MG63 (cell line): ENCODE data around the gene ABHD5. TPM values are rescaled to one million over a fixed set of nuclear protein-coding genes. Genes with fewer than 3 reads are reported as not detected.
"Not testable (repeated sequence)": the region's sequence is repeated elsewhere in the genome, so short reads cannot be mapped to it uniquely, and the experiment has no call there.

Source experiments
- DNase-seq: peaks from one replicate; pipeline ENCODE4 v3.0.0-alpha.2; 2020
- H3K27me3 ChIP-seq: fragments of 250-450 bp; sonication (Bioruptor Pico); 2 replicates; pipeline ENCODE4 v1.5.1; 2020; ENCODE audit warnings: mild to moderate bottlenecking, moderate library complexity
- H3K36me3 ChIP-seq: fragments of 250-450 bp; sonication (Bioruptor Pico); 2 replicates; pipeline ENCODE4 v1.5.1; 2020; ENCODE audit warnings: mild to moderate bottlenecking, moderate library complexity
- H3K4me3 ChIP-seq: fragments of 250-450 bp; sonication (Bioruptor Pico); 2 replicates; pipeline ENCODE4 v1.5.1; 2020; ENCODE audit warnings: mild to moderate bottlenecking, moderate library complexity
- H3K9me3 ChIP-seq: fragments of 250-450 bp; sonication (Bioruptor Pico); 2 replicates; pipeline ENCODE4 v1.5.1; 2020; ENCODE audit warnings: mild to moderate bottlenecking, moderate library complexity
- total RNA-seq: library from RNA; depleted of rRNA; stranded (reverse); fragments of >200 nt; shearing (Covaris generic); gene quantifications from 2 replicates; pipeline ENCODE4 v1.2.3, GENCODE V29; 2014; ENCODE audit warnings: low replicate concordance; rRNA removed

Gene ABHD5
- 15.3 and 20.9 TPM in 2 replicates for total RNA-seq

DNA sequence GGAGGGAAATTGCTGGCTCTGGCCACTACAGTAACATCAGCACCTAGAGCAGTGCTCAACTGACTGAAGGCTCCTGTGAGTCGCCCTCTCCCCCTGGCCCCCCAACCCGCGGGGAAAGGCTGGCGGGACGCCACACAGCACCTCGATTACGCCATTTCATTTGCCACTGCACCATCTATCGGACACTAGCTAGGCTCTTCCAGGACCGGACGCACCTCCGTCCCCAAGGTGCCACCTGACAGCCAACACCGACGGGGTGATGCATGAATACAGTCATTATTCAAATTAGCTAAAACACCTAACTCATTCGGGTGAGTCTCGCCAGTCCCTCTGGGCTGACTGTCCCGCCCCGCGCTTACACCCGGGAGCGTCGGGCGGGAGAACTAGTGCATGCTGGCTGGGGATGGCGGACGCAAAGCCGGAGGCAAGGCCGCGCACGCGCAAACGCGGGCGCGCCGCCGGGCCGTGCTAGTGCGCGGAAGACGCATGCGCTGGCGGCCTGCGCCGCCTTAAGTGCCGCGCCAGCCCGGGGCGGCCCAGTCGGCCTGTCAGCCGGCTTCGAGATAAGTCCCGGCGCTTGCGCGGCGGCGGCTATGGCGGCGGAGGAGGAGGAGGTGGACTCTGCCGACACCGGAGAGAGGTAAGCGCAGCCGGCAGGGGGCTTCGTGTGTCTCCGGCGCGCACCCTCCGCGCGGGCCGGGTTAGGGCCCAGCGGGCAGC, at the start of gene ABHD5:
Gene ABHD5 (plus strand): TSS at position 539 of the 720 bp plus-strand sequence. CDS start 55 bp downstream, at position 594.
- no peaks in the 10 kb centered on the region for H3K36me3 ChIP-seq
- DNase-seq = peak; percentile 83
- no peaks in the 10 kb centered on the region for H3K27me3 ChIP-seq
- H3K9me3 ChIP-seq = no peaks in the 10 kb centered on the region
- peak within 1 kb of the TSS; percentile 57 for H3K4me3 ChIP-seq

DNA sequence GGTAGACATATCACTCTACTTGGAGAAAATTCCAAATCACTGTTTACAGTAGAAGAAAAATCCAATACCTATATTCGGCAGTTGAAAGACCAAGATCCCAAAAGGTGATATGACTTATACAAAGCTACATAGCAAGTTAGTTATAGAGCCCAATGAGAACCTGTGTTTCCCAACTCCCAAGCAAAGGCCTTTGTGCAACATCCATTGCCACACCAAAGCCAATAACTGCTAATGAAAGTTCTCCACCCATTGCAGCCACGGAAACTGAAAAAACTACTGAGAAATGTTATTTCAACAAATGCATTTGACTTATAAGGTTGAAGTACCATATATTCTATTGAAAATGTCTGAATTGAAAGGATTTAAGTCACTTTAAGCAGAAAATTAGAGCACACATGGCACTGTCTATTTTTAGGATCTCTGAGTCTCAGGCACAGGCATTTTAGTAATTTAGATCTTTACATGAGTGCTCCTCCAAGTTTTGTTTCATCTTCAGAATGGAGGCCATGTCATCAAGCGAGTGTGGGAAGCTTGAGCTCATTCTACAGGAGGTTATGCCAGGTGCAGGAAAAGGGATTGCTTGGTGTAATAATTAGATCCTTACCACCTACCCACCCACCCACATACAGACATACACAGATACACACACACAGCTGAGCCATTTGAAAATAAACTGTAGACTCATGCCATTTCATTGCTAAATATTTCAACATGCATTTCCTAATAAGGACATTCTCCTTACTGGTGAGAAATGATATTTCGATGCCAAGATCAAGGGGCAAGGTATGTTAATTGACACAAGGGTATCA, 49.2 kb upstream of the ABHD5 start:
- H3K9me3 ChIP-seq = no peaks in the 10 kb centered on the region
- no peaks in the 10 kb centered on the region for H3K27me3 ChIP-seq
- H3K4me3 ChIP-seq = no peak overlapping the region
- no peaks in the 10 kb centered on the region for H3K36me3 ChIP-seq
- no peak for DNase-seq

GRCh38 chr3:43644443-43644842, 46.3 kb upstream of the ABHD5 start:
- H3K9me3 ChIP-seq = 0 out of 2 replicates have a peak, but pooled peaks cover 2% of the 10 kb centered on the region
- H3K4me3 ChIP-seq = no peak overlapping the region
- no peak for DNase-seq
- H3K27me3 ChIP-seq = no peaks in the 10 kb centered on the region
- no peaks in the 10 kb centered on the region for H3K36me3 ChIP-seq

DNA sequence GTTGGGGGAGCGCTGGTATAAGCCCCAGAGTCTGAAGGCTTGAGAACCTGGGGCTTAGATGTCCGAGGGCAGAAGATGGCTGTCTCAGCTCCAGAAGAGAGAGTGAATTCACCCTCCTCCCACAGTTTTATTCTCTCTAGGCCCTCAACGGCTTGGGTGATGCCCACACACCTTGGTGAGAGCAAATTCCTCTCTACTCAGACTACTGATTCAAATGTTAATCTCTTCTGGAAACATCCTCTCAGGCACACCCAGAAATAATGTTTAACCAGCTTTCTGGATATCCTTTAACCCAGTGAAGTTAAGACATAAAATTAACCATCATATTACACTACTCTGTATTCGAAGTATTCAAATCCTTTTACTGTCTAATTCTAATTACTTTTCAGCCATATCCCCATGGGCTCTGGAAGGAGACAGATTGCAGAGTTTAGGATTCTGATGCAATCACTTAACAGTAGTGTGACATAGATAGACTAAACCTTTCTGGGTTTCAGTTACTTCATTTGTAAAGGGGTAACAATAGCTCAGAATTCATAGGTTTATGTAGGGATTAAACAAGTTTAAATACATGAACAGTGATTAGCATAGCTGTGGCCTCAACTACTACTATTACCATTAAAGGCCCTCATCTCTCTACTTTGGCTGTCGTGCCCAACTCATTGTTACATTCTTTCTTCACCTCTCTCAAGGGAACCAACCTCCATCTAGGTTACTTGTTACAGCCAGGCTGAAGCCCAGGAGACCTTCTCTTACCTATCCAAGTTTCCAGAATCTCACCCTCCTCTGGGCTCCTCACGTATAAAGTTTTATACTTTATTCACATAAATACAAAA, 43.2 kb upstream of the ABHD5 start:
- H3K9me3 ChIP-seq = 0 out of 2 replicates have a peak, but pooled peaks cover 2% of the 10 kb centered on the region
- no peaks in the 10 kb centered on the region for H3K27me3 ChIP-seq
- H3K4me3 ChIP-seq = no peak overlapping the region
- no peaks in the 10 kb centered on the region for H3K36me3 ChIP-seq
- no peak for DNase-seq

DNA sequence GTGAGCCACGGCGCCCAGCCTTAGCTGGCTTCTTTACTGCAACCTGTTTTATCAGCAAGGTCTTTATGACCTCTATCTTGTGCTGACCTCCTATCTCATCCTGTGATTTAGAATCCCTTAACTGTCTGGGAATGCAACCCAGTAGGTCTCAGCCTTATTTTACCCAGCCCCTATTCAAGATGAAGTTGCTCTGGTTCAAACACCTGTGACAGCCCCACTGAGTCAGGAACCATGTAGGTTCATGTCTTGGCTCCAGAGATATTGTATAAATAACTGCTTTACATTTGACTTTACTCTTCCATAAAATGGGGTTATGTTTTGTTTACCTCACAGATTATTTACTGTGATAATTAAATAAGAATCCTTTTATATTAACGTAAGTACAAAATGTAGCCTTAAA, 41.8 kb upstream of the ABHD5 start:
- no peak for DNase-seq
- Histone ChIP-seq H3K9me3 (0 out of 2 replicates have a peak, but pooled peaks cover 2% of the 10 kb centered on the region), H3K27me3 (no peaks in the 10 kb centered on the region), H3K36me3 (no peaks in the 10 kb centered on the region), H3K4me3 (no peak overlapping the region)

DNA sequence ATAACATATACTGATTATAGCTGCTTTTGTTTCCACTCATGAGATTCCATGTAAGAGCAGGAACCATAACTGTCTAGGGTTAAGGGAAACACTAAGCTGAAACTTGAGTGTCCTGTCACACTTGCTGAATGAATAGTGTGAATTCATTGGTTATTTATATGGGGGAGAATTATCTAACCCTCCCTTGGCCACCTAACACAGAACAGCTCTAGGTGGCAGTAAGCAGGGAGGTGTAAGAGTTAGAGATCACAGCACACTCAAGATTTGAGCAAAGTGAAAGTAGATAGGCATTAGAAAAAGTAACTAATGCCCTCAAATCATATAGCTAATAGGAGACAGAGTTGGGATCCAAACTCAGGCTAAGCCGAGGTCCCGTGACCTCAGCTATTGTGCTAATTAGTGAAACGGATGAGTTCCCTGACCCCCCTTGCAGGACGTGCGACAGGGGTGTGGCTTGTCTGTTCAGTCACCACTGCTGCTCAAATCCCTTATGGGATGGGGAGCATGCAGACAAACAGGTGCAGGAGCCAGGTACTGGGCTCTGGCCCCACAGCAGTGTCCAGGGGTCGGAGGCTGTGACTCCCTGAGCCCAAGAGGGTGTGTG, 41.3 kb upstream of the ABHD5 start:
- Histone ChIP-seq H3K27me3 (no peaks in the 10 kb centered on the region), H3K9me3 (0 out of 2 replicates have a peak, but pooled peaks cover 2% of the 10 kb centered on the region), H3K36me3 (no peaks in the 10 kb centered on the region), H3K4me3 (no peak overlapping the region)
- no peak for DNase-seq

- DNase-seq = no peak
- H3K9me3 ChIP-seq = 0 out of 2 replicates have a peak, but pooled peaks cover 2% of the 10 kb centered on the region
- H3K27me3 ChIP-seq = no peaks in the 10 kb centered on the region
- H3K36me3 ChIP-seq = no peaks in the 10 kb centered on the region
- no peak overlapping the region for H3K4me3 ChIP-seq
Measured at GRCh38 chr3:43650345-43650744, 40.4 kb upstream of the ABHD5 start.

GRCh38 chr3:43656390-43656789, 34.3 kb upstream of the ABHD5 start:
- not testable (repeated sequence) for H3K36me3 ChIP-seq, H3K27me3 ChIP-seq, H3K9me3 ChIP-seq, H3K4me3 ChIP-seq, DNase-seq

DNA sequence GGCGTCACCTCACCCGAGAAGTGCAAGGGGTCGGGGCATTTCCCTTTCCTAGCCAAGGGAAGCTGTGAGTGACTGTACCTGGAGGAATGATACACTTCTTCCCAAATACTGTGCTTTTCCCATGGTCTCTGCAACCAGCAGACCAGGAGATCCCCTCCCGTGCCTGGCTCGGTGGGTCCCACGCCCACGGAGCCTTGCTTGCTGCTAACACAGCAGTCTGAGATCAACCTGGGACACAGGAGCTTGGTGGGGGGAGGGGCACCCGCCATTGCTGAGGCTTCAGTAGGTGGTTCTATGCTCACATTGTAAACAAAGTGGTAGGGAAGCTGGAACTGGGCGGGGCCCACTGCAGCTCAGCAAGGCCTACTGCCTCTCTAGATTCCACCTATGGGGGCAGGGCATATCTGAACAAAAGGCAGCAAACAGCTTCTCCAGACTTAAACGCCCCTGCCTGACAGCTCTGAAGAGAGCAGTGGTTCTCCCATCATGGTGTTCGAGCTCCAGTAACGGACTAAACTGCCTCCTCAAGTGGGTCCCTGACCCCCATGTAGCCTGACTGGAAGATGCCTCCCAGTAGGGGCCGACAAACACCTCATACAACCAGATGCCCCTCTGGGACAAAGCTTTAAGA, 31.4 kb upstream of the ABHD5 start:
- no peaks in the 10 kb centered on the region for H3K36me3 ChIP-seq
- H3K4me3 ChIP-seq = no peak overlapping the region
- no peaks in the 10 kb centered on the region for H3K9me3 ChIP-seq
- no peak for DNase-seq
- H3K27me3 ChIP-seq = no peaks in the 10 kb centered on the region

GRCh38 chr3:43661376-43661775, 29.4 kb upstream of the ABHD5 start:
- not testable (repeated sequence) for DNase-seq, H3K4me3 ChIP-seq, H3K27me3 ChIP-seq, H3K36me3 ChIP-seq, H3K9me3 ChIP-seq

GRCh38 chr3:43665011-43665410, 25.7 kb upstream of the ABHD5 start:
- not testable (repeated sequence) for H3K27me3 ChIP-seq, H3K4me3 ChIP-seq, H3K9me3 ChIP-seq, DNase-seq, H3K36me3 ChIP-seq

- Histone ChIP-seq H3K4me3 (no peak overlapping the region), H3K36me3 (no peaks in the 10 kb centered on the region), H3K9me3 (no peaks in the 10 kb centered on the region), H3K27me3 (no peaks in the 10 kb centered on the region)
- DNase-seq = no peak
Measured at GRCh38 chr3:43670635-43671522, 19.9 kb upstream of the ABHD5 start.

DNA sequence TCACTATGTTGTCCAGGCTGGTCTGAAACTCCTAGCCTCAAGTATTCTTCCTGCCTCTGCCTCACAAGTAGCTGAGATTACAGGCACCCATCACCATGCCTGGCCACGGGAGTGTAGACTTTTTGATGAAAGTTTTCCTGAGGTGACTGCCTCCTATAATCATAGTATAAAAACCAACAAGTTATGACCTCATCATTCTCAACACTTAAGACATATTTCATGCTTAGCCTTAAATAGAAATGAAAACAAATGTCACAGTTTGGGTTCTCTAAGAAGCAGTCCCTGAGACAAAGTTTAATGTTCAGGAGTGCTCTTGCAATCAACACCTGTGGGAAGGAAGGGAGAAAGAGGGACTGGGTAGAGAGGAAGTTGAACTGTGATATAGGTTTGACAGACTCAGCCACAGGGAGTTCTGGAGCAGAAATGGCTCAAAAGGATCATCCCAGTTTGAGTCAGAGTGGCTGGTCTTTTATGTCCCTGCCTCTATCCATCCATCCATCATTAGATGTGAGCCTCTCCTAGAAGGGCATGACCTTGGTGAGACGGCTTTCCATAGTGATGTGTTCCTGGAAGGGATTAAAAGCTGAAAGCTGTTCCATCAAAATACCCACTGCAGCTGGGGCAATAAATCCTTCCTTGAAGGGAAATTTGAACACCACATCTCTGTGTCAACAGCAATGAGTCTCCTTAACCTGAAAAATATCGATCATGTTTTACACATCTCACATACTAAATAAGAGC, 16.2 kb upstream of the ABHD5 start:
- Histone ChIP-seq H3K36me3 (no peaks in the 10 kb centered on the region), H3K27me3 (no peaks in the 10 kb centered on the region), H3K9me3 (no peaks in the 10 kb centered on the region), H3K4me3 (no peak overlapping the region)
- no peak for DNase-seq

DNA sequence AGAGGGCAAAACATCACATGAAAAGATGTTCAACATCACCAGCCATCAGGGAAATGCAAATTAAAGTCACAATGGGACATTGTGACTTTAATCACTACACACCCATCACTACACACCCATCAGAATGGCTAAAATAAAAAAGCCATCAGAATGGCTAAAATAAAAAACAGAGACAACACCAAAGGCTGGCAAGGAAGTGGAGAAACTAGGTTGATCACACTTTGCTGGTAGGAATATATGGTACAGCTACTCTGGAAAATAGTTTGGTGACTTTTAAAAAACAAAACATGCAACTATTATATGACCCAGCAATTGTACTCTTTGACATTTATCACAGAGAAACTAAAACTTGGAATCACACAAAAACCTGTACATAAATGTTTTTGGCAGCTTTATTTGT, 15.1 kb upstream of the ABHD5 start:
- Histone ChIP-seq H3K4me3 (no peak overlapping the region), H3K36me3 (no peaks in the 10 kb centered on the region), H3K27me3 (no peaks in the 10 kb centered on the region), H3K9me3 (no peaks in the 10 kb centered on the region)
- no peak for DNase-seq

DNA sequence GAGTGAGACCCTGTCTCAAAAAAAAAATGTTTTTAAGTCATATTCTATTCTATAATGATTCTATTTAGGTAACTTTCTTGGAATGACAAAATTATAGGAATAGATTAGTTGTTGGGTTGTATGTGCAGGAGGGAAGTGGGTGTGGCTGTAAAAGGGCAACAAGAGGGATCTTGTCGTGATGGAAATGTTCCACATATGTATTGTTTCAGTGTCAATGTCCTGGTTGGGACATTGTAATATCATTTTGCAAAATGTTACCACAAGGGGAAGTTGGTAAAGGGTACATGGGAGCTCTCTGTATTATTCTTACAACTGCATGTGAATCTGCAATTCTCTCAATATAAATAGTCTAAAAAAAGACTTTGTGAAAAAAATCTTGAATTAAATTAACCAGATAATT, 14.3 kb upstream of the ABHD5 start:
- H3K9me3 ChIP-seq = no peaks in the 10 kb centered on the region
- no peaks in the 10 kb centered on the region for H3K27me3 ChIP-seq
- no peaks in the 10 kb centered on the region for H3K36me3 ChIP-seq
- H3K4me3 ChIP-seq = no peak overlapping the region
- no peak for DNase-seq
